Neural progenitor cell (in vitro differentiated cells): ENCODE data around the gene XYLT1.

Source experiments
- CTCF ChIP-seq: fragments of 200-600 bp; sonication (generic); IDR thresholded peaks from 2 replicates; pipeline ENCODE4 v1.5.1; 2017; ENCODE audit warnings: antibody characterized with exemption, mild to moderate bottlenecking
- EZH2 ChIP-seq: fragments of 200-600 bp; sonication (generic); IDR thresholded peaks from 2 replicates; pipeline ENCODE4 v1.6.1; 2017; ENCODE audit warnings: antibody characterized with exemption, mild to moderate bottlenecking, moderate library complexity
- EZH2phosphoT487 ChIP-seq: fragments of 200-600 bp; sonication (generic); IDR thresholded peaks from 2 replicates; pipeline ENCODE4 v1.6.1; 2017; ENCODE audit warnings: antibody characterized with exemption

GRCh38 chr16:17474572-17474971 lies 3.8 kb upstream of the XYLT1 start:
- TF ChIP-seq CTCF (no peak), EZH2 (no peak), EZH2phosphoT487 (no peak)
